HG03066 (cell line): ENCODE measurements around the gene PRR11.
"Not testable (repeated sequence)": the region's sequence is repeated elsewhere in the genome, so short reads cannot be mapped to it uniquely, and the experiment has no call there.

Experiments used
- ATAC-seq: cut with Tn5 transposase; IDR thresholded peaks from one replicate; pipeline ENCODE4 v1.9.1; 2021; ENCODE audit warnings: low read depth; ENCODE audit not compliant: unreplicated experiment

PRR11 gene

GRCh38 chr17:59155439-59156177 is at the start of gene PRR11:
PRR11 (plus strand) TSS chr17:59155746; CDS start chr17:59169753, 14,007 bp downstream.
- ATAC-seq = peak; percentile 86

- peak; percentile 31 for ATAC-seq
Measured at GRCh38 chr17:59105852-59106462, 49.6 kb upstream of the PRR11 start.

- peak; percentile 90 for ATAC-seq
Measured at GRCh38 chr17:59106463-59107305, 48.9 kb upstream of the PRR11 start, which contains the start of gene TRIM37. TRIM37 (minus strand) TSS chr17:59106880; CDS start chr17:59106461, 419 bp downstream.

- no peak for ATAC-seq
Measured at GRCh38 chr17:59107306-59107670, 48.3 kb upstream of the PRR11 start.

GRCh38 chr17:59108400-59109102 is 47.0 kb upstream of the PRR11 start:
- no peak for ATAC-seq

GRCh38 chr17:59110973-59111372 is 44.6 kb upstream of the PRR11 start:
- no peak for ATAC-seq

- no peak for ATAC-seq
Measured at GRCh38 chr17:59111539-59111938, 44.0 kb upstream of the PRR11 start.

- ATAC-seq = no peak
Measured at GRCh38 chr17:59115474-59115873, 40.1 kb upstream of the PRR11 start.

GRCh38 chr17:59121901-59122480 is 33.6 kb upstream of the PRR11 start:
- no peak for ATAC-seq

- no peak for ATAC-seq
Measured at GRCh38 chr17:59124665-59125064, 30.9 kb upstream of the PRR11 start.

GRCh38 chr17:59126809-59127417 is 28.6 kb upstream of the PRR11 start:
- no peak for ATAC-seq

- ATAC-seq = no peak
Measured at GRCh38 chr17:59129814-59130213, 25.7 kb upstream of the PRR11 start.

GRCh38 chr17:59131131-59131530 is 24.4 kb upstream of the PRR11 start:
- ATAC-seq = no peak

- ATAC-seq = not testable (repeated sequence)
Measured at GRCh38 chr17:59138339-59138738, 17.2 kb upstream of the PRR11 start.

GRCh38 chr17:59139939-59140338 is 15.6 kb upstream of the PRR11 start:
- no peak for ATAC-seq

- ATAC-seq = no peak
Measured at GRCh38 chr17:59141860-59142259, 13.7 kb upstream of the PRR11 start.

- ATAC-seq = no peak
Measured at GRCh38 chr17:59145571-59146096, 9.9 kb upstream of the PRR11 start.

- ATAC-seq = no peak
Measured at GRCh38 chr17:59149051-59149450, 6.5 kb upstream of the PRR11 start.

GRCh38 chr17:59149841-59150511 is 5.6 kb upstream of the PRR11 start:
- no peak for ATAC-seq
